ENCODE results near the gene NUBP1.

Gene NUBP1

DNA sequence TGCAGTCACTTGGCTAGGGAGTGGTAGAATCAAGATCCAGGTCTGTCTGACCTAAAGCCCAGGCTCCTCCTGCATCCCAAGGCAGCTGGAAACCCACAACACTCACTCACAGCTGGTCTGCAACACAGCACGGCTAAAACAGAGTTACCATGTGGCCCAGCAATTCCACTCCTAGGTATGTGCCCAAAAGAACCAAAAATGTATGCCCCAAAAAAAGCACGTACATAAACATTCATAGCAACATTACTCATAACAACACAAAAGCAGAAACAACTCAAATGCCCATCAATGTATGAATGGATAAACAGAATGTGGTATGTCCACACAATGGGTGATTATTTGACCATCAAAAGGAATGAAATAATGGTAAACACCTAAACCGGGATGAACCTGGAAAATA is 66.1 kb downstream of the NUBP1 start:
- H3K27me3 ChIP-seq (ENCODE audit: control insufficient read depth, low read length): peaks cover 4% of the 10 kb centered on the region
- peaks cover 66% of the 10 kb centered on the region for H3K4me1 ChIP-seq (ENCODE audit: control insufficient read depth, low read length)
- no peaks in the 10 kb centered on the region for H3K9me2 ChIP-seq (replicated peaks; ENCODE audit: control insufficient read depth, low read length)
- H3K36me3 ChIP-seq (ENCODE audit: control insufficient read depth, low read length): no peaks in the 10 kb centered on the region
- no peak for TF ChIP-seq EZH2phosphoT487 (IDR thresholded peaks at IDR 0.05; ENCODE audit: borderline replicate concordance, low read length)
- TF ChIP-seq, protein P1, sequence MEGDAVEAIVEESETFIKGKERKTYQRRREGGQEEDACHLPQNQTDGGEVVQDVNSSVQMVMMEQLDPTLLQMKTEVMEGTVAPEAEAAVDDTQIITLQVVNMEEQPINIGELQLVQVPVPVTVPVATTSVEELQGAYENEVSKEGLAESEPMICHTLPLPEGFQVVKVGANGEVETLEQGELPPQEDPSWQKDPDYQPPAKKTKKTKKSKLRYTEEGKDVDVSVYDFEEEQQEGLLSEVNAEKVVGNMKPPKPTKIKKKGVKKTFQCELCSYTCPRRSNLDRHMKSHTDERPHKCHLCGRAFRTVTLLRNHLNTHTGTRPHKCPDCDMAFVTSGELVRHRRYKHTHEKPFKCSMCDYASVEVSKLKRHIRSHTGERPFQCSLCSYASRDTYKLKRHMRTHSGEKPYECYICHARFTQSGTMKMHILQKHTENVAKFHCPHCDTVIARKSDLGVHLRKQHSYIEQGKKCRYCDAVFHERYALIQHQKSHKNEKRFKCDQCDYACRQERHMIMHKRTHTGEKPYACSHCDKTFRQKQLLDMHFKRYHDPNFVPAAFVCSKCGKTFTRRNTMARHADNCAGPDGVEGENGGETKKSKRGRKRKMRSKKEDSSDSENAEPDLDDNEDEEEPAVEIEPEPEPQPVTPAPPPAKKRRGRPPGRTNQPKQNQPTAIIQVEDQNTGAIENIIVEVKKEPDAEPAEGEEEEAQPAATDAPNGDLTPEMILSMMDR (IDR thresholded peaks at IDR 0.05; ENCODE audit: low read depth, low read length, poor library complexity, severe bottlenecking): no peak
- no peak overlapping the region for H3K4me3 ChIP-seq (ENCODE audit: low read length)
- H3K79me2 ChIP-seq (ENCODE audit: control insufficient read depth, low read length): no peaks in the 10 kb centered on the region
- no peaks in the 10 kb centered on the region for H3K9me3 ChIP-seq (ENCODE audit: control insufficient read depth, insufficient read depth, low read length)
- H3F3A ChIP-seq (ENCODE audit: control insufficient read depth, insufficient read depth): no peaks in the 10 kb centered on the region
- no peaks in the 10 kb centered on the region for H4K20me1 ChIP-seq (ENCODE audit: control insufficient read depth, insufficient read depth, low read depth, low read length)
- no peak overlapping the region for H3K4me2 ChIP-seq (ENCODE audit: low read length)
- H3K27ac ChIP-seq (ENCODE audit: low read depth, low read length): no peak overlapping the region

DNA sequence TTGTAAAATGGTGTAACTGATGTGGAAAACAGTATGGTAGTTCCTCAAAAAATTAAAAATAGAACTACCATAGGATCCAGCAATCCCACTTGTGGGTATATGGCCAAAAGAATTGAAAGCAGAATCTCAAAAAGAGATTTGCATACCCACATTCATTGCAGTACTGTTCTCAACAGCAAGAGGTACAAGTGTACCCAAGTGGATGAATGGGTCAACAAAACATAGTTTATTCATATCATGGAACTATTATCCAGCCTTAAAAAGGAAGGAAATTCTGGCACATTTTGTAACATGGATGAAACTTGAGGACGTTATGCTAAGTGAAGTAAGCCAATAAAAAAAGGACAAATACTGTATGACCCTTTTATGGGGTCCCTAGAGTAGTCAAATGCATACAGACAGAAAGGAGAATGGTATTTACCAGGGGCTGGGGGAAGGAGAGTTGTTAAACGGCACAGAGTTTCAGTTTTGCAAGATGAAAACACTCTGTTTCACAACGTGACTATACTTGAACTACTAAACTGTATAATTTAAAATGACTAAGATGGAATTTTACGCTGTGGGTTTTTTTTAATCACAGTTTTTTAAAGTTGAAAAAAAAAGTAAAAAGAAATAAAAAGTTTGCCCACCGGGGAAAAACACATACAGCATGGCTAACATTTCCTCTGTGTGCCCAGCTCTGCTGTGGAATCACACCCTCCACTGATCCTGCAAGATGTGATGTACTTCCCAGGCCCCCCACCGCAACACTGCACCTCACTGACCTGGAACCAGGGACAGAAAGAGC is 68.9 kb downstream of the NUBP1 start:
- H3K79me2 ChIP-seq (ENCODE audit: control insufficient read depth, low read length): no peaks in the 10 kb centered on the region
- H3K4me3 ChIP-seq (ENCODE audit: low read length): no peak overlapping the region
- H3K27ac ChIP-seq (ENCODE audit: low read depth, low read length): no peak overlapping the region
- 0 out of 2 replicates have a peak, but pooled peaks cover 4% of the 10 kb centered on the region for H3F3A ChIP-seq (ENCODE audit: control insufficient read depth, insufficient read depth)
- peak overlapping the region; percentile 3; the same call in 1 of the 2 replicates for H3K4me2 ChIP-seq (ENCODE audit: low read length)
- no peaks in the 10 kb centered on the region; the same call in 1 of the 2 replicates for H3K27me3 ChIP-seq (ENCODE audit: control insufficient read depth, low read length)
- H3K36me3 ChIP-seq (ENCODE audit: control insufficient read depth, low read length): no peaks in the 10 kb centered on the region
- TF ChIP-seq EZH2phosphoT487 (IDR thresholded peaks at IDR 0.05; ENCODE audit: borderline replicate concordance, low read length): no peak
- TF ChIP-seq, protein P1 (IDR thresholded peaks at IDR 0.05; ENCODE audit: low read depth, low read length, poor library complexity, severe bottlenecking): no peak
- no peaks in the 10 kb centered on the region for H3K9me2 ChIP-seq (replicated peaks; ENCODE audit: control insufficient read depth, low read length)
- H4K20me1 ChIP-seq (ENCODE audit: control insufficient read depth, insufficient read depth, low read depth, low read length): no peaks in the 10 kb centered on the region
- no peaks in the 10 kb centered on the region for H3K9me3 ChIP-seq (ENCODE audit: control insufficient read depth, insufficient read depth, low read length)
- H3K4me1 ChIP-seq (ENCODE audit: control insufficient read depth, low read length): peaks cover 51% of the 10 kb centered on the region

DNA sequence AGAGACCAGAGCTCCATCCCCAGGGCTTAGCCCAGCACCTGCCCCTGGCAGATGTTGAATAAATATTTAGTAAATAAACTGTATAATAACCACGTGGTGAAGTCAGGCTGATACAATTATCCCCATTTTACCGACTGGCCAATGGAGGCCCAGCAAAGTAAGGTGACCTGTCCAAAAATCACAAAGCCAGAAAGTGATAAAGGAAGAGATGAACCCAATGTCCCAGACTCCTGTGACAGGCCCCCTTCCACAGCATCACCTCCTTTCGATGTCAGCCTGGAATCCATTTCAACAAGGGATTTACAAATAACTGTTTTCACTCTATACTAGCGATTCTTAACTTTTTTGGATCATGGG is 69.4 kb downstream of the NUBP1 start:
- H3K79me2 ChIP-seq (ENCODE audit: control insufficient read depth, low read length): no peaks in the 10 kb centered on the region
- H4K20me1 ChIP-seq (ENCODE audit: control insufficient read depth, insufficient read depth, low read depth, low read length): no peaks in the 10 kb centered on the region
- no peaks in the 10 kb centered on the region for H3K36me3 ChIP-seq (ENCODE audit: control insufficient read depth, low read length)
- no peaks in the 10 kb centered on the region for H3K9me2 ChIP-seq (replicated peaks; ENCODE audit: control insufficient read depth, low read length)
- no peaks in the 10 kb centered on the region for H3K27me3 ChIP-seq (ENCODE audit: control insufficient read depth, low read length)
- peaks cover 45% of the 10 kb centered on the region for H3K4me1 ChIP-seq (ENCODE audit: control insufficient read depth, low read length)
- H3K4me3 ChIP-seq (ENCODE audit: low read length): no peak overlapping the region
- TF ChIP-seq, protein P1 (IDR thresholded peaks at IDR 0.05; ENCODE audit: low read depth, low read length, poor library complexity, severe bottlenecking): no peak
- no peak for TF ChIP-seq EZH2phosphoT487 (IDR thresholded peaks at IDR 0.05; ENCODE audit: borderline replicate concordance, low read length)
- no peaks in the 10 kb centered on the region for H3K9me3 ChIP-seq (ENCODE audit: control insufficient read depth, insufficient read depth, low read length)
- H3F3A ChIP-seq (ENCODE audit: control insufficient read depth, insufficient read depth): 0 out of 2 replicates have a peak, but pooled peaks cover 4% of the 10 kb centered on the region
- H3K27ac ChIP-seq (ENCODE audit: low read depth, low read length): no peak overlapping the region
- H3K4me2 ChIP-seq (ENCODE audit: low read length): 0 out of 2 replicates have a peak overlapping the region, but pooled peaks have one; percentile 3
